CD8-positive, alpha-beta memory T cell (primary cell): Measurements from ENCODE around the gene ASB6. TPM values are rescaled to one million over a fixed set of nuclear protein-coding genes. Genes with fewer than 3 reads are reported as not detected.

Source experiments
- CTCF ChIA-PET: fragments of 350-600 bp; sonication (Branson Sonifier 250); formaldehyde crosslinking; loops from one replicate; lab custom pipeline; 2021; ENCODE audit warnings: antibody characterized with exemption; lab: Charles Lee
- POLR2A ChIA-PET: fragments of 350-600 bp; sonication (Branson Sonifier 250); formaldehyde crosslinking; loops from one replicate; lab custom pipeline; 2021; ENCODE audit warnings: antibody characterized with exemption; lab: Charles Lee
- DNase-seq, 5 donors: peaks; one replicate each; pipeline versions ENCODE4 v3.0.0 to v3.0.0-alpha.2; 2020 to 2022; ENCODE audit warnings: mixed read lengths in 1 of 5
- H3K27ac ChIP-seq: one replicate; pipeline ENCODE4 v1.7.0; 2013; ENCODE audit warnings: low read depth, mild to moderate bottlenecking, low read length, moderate library complexity
- H3K27me3 ChIP-seq: 2 replicates; pipeline ENCODE4 v1.7.0; 2013; ENCODE audit warnings: low read length, mild to moderate bottlenecking; ENCODE audit not compliant: insufficient read depth, poor library complexity, severe bottlenecking
- H3K36me3 ChIP-seq: 2 replicates; pipeline ENCODE4 v1.7.0; 2013; ENCODE audit warnings: mild to moderate bottlenecking, low read length, moderate library complexity; ENCODE audit not compliant: insufficient read depth
- H3K4me1 ChIP-seq: 2 replicates; pipeline ENCODE4 v1.7.0; 2013; ENCODE audit warnings: mild to moderate bottlenecking, low read length, moderate library complexity; ENCODE audit not compliant: insufficient read depth
- H3K4me3 ChIP-seq: 2 replicates; pipeline ENCODE4 v1.7.0; 2013; ENCODE audit warnings: mild to moderate bottlenecking, low read length
- H3K9me3 ChIP-seq: 2 replicates; pipeline ENCODE4 v1.7.0; 2013; ENCODE audit warnings: mild to moderate bottlenecking, low read length
- H3K27ac Mint-ChIP-seq, 8 donors: one replicate each; pipeline ENCODE4 v1.8.0; 2020 to 2021; ENCODE audit warnings: mixed read lengths in 8 of 8, mild to moderate bottlenecking in 6 of 8, inconsistent platforms in 3 of 8, moderate library complexity in 3 of 8
- H3K27me3 Mint-ChIP-seq, 2 donors: one replicate each; pipeline ENCODE4 v1.8.0; 2020 to 2021; ENCODE audit warnings: mixed read lengths in 2 of 2, mild to moderate bottlenecking in 1 of 2, moderate library complexity in 1 of 2
- H3K36me3 Mint-ChIP-seq, 3 donors: one replicate each; pipeline ENCODE4 v1.8.0; 2020 to 2021; ENCODE audit warnings: mixed read lengths in 3 of 3, inconsistent platforms in 1 of 3, mild to moderate bottlenecking in 1 of 3
- H3K4me1 Mint-ChIP-seq, 3 donors: one replicate each; pipeline ENCODE4 v1.8.0; 2020 to 2021; ENCODE audit warnings: mixed read lengths in 3 of 3, inconsistent platforms in 1 of 3, mild to moderate bottlenecking in 1 of 3
- H3K4me3 Mint-ChIP-seq, 7 donors: one replicate each; pipeline ENCODE4 v1.8.0; 2020 to 2021; ENCODE audit warnings: mixed read lengths in 7 of 7, mild to moderate bottlenecking in 6 of 7, moderate library complexity in 4 of 7, inconsistent platforms in 2 of 7
- H3K9me3 Mint-ChIP-seq, 5 donors: one replicate each; pipeline ENCODE4 v1.8.0; 2020 to 2022; ENCODE audit warnings: mixed read lengths in 5 of 5, mild to moderate bottlenecking in 3 of 5, moderate library complexity in 2 of 5, inconsistent platforms in 1 of 5
- polyA plus RNA-seq: library from polyadenylated mRNA; unstranded; fragments of 300-500 nt; fragmentation: Illumina TruSeq; gene quantifications from one replicate; pipeline ENCODE4 v1.2.3, GENCODE V29; 2021
- total RNA-seq, 2 experiments: library from RNA; stranded (reverse); gene quantifications; one replicate each; pipeline ENCODE4 v1.2.3, GENCODE V29; 2021

ASB6 gene
- total and polyA plus RNA-seq, 3 experiments from 2014 or later = 28.0 to 31.0 (median 28.3) TPM

DNA sequence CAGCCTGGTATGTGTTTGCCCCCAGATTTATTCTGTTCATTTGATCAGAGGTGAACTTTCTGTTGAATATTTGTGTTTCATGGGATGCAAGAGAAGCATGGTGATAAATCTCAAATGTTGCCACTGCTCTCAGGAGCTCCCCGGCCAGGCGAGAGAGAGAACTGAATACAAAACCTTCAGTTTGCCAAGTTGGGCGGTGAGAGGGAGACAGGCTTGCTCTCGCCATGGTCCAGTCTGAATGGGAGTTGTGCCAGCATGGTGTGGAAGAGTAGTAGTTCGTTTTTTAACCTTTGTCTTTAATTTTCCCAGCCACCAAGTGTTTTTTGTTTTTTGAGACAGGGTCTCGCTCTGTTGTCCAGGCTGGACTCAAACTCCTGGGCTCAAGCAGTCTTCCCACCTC lies 13.2 kb downstream of the ASB6 start:
- Mint-ChIP-seq H3K4me3 (peak overlapping the region in 4 of 7 donors; percentile 5 to 93 (median 62)), H3K9me3 (peaks cover 0 to 2% (median 0%) of the 10 kb centered on the region in 5 donors), H3K27me3 (no peaks in the 10 kb centered on the region), H3K36me3 (peaks cover 0 to 54% (median 0%) of the 10 kb centered on the region in 3 donors), H3K27ac (peak overlapping the region; percentile 56 to 99 (median 94)), H3K4me1 (peaks cover 55 to 75% (median 68%) of the 10 kb centered on the region in 3 donors)
- DNase-seq = no peak
- Histone ChIP-seq H3K4me3 (no peak overlapping the region), H3K4me1 (peaks cover 54% of the 10 kb centered on the region), H3K36me3 (peaks cover 7% of the 10 kb centered on the region), H3K27me3 (no peaks in the 10 kb centered on the region), H3K9me3 (no peaks in the 10 kb centered on the region), H3K27ac (no peak overlapping the region)
- ChIA-PET CTCF (interaction anchor here (1.4 to 9.9 kb wide), 3 partner anchors 12 to 497 kb away, joined by 3 to 75 read pairs (median 3); partner anchors contain the start of genes ASB6 and IER5L), POLR2A (no interaction called here)

DNA sequence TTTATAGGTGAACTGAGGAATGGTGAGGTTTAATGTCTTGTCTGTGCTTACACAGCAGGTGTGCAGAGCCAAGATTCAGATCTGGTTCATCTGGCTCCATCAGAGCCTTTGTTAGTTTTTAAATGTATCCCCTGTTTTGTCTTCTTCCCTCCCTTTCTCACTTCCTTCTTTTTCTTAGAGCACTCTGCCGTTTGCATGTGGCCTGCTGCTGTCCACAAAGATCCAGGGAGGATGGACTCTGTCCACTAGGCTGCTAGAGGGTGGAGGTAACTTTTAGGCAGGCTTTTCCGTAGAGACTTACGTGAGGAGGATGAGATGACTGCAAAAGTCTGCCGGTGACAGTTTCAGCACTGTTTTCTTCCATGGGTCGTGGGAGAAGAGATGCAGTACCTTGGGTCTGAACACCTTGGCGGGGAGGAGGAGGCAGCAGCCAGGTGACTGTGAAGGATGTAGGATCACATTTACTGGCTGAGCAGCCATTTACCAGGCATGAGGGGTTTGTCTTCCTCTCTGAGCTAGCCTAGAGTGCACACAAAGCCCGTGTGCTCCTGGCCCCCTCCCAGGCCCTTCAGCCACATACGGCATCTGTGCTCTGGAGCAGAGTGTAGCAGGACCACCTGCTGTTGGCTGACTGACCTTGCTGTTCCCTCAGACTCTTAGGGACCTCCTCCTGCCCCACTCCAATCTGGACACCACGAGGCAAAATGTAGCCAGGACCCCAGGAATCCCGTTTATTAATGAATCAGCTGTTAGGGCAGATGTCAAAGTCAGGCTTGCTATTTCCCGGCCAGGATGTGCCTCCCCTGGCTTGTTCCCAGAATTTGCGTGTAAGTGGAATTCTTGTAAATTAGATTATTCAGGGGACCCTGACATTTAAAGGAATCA lies 14.2 kb downstream of the ASB6 start:
- Mint-ChIP-seq H3K27me3 (peaks cover 0 to 4% of the 10 kb centered on the region in 2 donors), H3K9me3 (no peaks in the 10 kb centered on the region), H3K4me1 (peaks cover 57 to 75% (median 71%) of the 10 kb centered on the region in 3 donors), H3K4me3 (peak overlapping the region; percentile 82 to 93 (median 89)), H3K36me3 (peaks cover 0 to 44% (median 0%) of the 10 kb centered on the region in 3 donors), H3K27ac (peak overlapping the region; percentile 86 to 99 (median 97))
- H3K4me3 ChIP-seq = peak overlapping the region; percentile 100
- H3K27me3 ChIP-seq = no peaks in the 10 kb centered on the region
- ChIA-PET CTCF (interaction anchor here (1.0 to 9.9 kb wide), 4 partner anchors 13 to 496 kb away, joined by 3 to 75 read pairs (median 3); partner anchors contain the start of genes ASB6 and IER5L), POLR2A (interaction anchor here (0.8 to 1.1 kb wide), 3 partner anchors 11 to 392 kb away, joined by 3 read pairs; partner anchors contain the start of gene ASB6)
- H3K4me1 ChIP-seq = peaks cover 54% of the 10 kb centered on the region
- H3K9me3 ChIP-seq = no peaks in the 10 kb centered on the region
- H3K36me3 ChIP-seq = peaks cover 6% of the 10 kb centered on the region
- DNase-seq = no peak
- H3K27ac ChIP-seq = peak overlapping the region; percentile 97

DNA sequence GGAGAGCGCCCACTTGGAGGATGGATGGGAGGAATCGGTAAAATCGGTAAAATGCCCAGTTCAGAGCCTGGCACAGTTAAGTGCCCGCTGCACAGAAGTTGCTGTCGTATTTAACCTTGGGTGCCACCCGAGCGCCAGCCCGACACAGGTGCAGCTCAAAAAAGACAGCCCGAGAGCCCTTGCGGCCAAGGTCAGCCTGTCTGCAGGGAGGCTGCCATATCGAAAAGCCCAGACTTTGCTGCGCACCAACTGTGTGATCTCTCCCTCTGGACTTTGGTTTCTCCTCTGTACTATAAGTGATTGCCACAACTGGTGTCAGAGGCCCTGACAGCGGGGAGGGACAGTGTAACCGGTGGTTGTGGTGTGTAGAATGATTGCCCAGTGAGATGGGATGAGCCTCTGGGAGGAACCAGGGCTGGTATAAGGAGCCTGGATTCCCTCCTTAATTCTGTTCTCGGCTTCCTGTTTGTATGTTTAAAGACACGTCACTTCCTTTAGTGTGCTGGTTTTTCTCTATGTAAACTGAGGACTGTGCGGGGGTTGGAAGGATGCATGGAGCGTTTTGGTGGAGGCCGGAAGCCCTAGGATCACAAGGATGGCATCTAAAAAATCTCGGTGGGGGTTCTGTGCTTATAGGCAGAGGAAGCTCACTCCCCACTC lies 15.2 kb downstream of the ASB6 start:
- POLR2A ChIA-PET = interaction anchor here (0.5 to 1.6 kb wide), 9 partner anchors 12 to 835 kb away, joined by 3 to 10 read pairs (median 3); partner anchors contain the start of genes ASB6 and IER5L
- H3K4me3 Mint-ChIP-seq = peak overlapping the region; percentile 82 to 93 (median 89)
- CTCF ChIA-PET = interaction anchor here (0.9 to 9.9 kb wide), 10 partner anchors 14 to 488 kb away, joined by 3 to 75 read pairs (median 4); partner anchors contain the start of gene ASB6
- peak overlapping the region; percentile 86 to 99 (median 97) for H3K27ac Mint-ChIP-seq
- peaks cover 52 to 68% (median 67%) of the 10 kb centered on the region in 3 donors for H3K4me1 Mint-ChIP-seq
- peaks cover under 1 to 6% of the 10 kb centered on the region in 2 donors for H3K27me3 Mint-ChIP-seq
- no peaks in the 10 kb centered on the region for H3K36me3 ChIP-seq
- peak; percentile 29 to 62 (median 44) for DNase-seq
- H3K27ac ChIP-seq = peak overlapping the region; percentile 97
- H3K36me3 Mint-ChIP-seq = peaks cover 0 to 34% (median 0%) of the 10 kb centered on the region in 3 donors
- peaks cover 2% of the 10 kb centered on the region for H3K27me3 ChIP-seq
- H3K9me3 ChIP-seq = no peaks in the 10 kb centered on the region
- H3K4me1 ChIP-seq = peaks cover 54% of the 10 kb centered on the region
- peak overlapping the region; percentile 100 for H3K4me3 ChIP-seq
- H3K9me3 Mint-ChIP-seq = no peaks in the 10 kb centered on the region

- H3K27ac Mint-ChIP-seq = peak within 1 kb of the TSS; percentile 86 to 99 (median 97)
- H3K4me3 Mint-ChIP-seq = peak within 1 kb of the TSS; percentile 82 to 93 (median 89)
- H3K9me3 ChIP-seq = no peaks in the 10 kb centered on the region
- H3K4me1 Mint-ChIP-seq = peaks cover 48 to 63% (median 62%) of the 10 kb centered on the region in 3 donors
- no peaks in the 10 kb centered on the region for H3K9me3 Mint-ChIP-seq
- POLR2A ChIA-PET = interaction anchor here (0.5 to 2.3 kb wide), 13 partner anchors 15 to 1264 kb away, joined by 3 to 14 read pairs (median 6); partner anchors contain the start of genes ASB6 and IER5L
- peaks cover 54% of the 10 kb centered on the region for H3K4me1 ChIP-seq
- peak within 1 kb of the TSS; percentile 100 for H3K4me3 ChIP-seq
- CTCF ChIA-PET = interaction anchor here (0.7 to 9.9 kb wide), 13 partner anchors 15 to 493 kb away, joined by 3 to 75 read pairs (median 4); partner anchors contain the start of genes ASB6 and IER5L
- peaks cover 8% of the 10 kb centered on the region for H3K27me3 ChIP-seq
- peaks cover 0 to 31% (median 0%) of the 10 kb centered on the region in 3 donors for H3K36me3 Mint-ChIP-seq
- peak within 1 kb of the TSS; percentile 97 for H3K27ac ChIP-seq
- H3K36me3 ChIP-seq = no peaks in the 10 kb centered on the region
- peaks cover 6 to 11% of the 10 kb centered on the region in 2 donors for H3K27me3 Mint-ChIP-seq
- DNase-seq = peak; percentile 82 to 93 (median 89)
Measured at GRCh38 chr9:129626079-129626624, 15.8 kb downstream of the ASB6 start, which contains the start of gene NTMT1. Gene NTMT1, plus strand, starts transcription at chr9:129626163. Its CDS starts 6,541 bp downstream, at chr9:129632704.

DNA sequence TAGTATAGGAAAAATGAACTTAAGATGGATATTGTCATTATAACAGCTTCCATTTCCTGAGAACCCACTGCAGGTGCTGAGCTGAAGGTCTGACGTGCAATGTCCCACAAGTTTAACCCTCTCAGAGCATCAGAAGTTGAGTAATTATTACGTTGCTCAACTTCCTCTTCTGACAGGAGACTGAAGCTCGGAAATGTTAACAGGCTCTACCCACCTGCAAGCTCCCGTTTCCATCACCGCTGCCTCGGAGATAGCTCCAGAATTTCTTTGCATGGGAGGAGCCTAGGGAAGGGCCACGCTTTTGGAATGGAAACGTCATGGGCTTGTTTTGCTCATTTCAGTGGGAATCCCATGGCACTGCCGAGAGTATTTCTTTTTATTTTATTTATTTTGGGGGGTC lies 17.0 kb downstream of the ASB6 start:
- ChIA-PET POLR2A (interaction anchor here (0.6 to 2.3 kb wide), 6 partner anchors 14 to 1555 kb away, joined by 3 to 14 read pairs (median 9); partner anchors contain the start of gene IER5L), CTCF (interaction anchor here (0.8 to 9.9 kb wide), 15 partner anchors 9 to 510 kb away, joined by 3 to 75 read pairs (median 11); partner anchors contain the start of genes ASB6 and IER5L)
- Mint-ChIP-seq H3K27me3 (peaks cover 12 to 16% of the 10 kb centered on the region in 2 donors), H3K4me3 (peak overlapping the region; percentile 70 to 93 (median 89)), H3K4me1 (peaks cover 45 to 57% (median 56%) of the 10 kb centered on the region in 3 donors), H3K36me3 (peaks cover 0 to 25% (median 0%) of the 10 kb centered on the region in 3 donors), H3K9me3 (no peaks in the 10 kb centered on the region), H3K27ac (peak overlapping the region; percentile 44 to 99 (median 92))
- Histone ChIP-seq H3K27ac (peak overlapping the region; percentile 61), H3K4me1 (peaks cover 58% of the 10 kb centered on the region), H3K9me3 (no peaks in the 10 kb centered on the region), H3K36me3 (no peaks in the 10 kb centered on the region), H3K27me3 (peaks cover 17% of the 10 kb centered on the region), H3K4me3 (peak overlapping the region; percentile 43)
- peak in 2 of 5 donors; percentile 36 to 62 for DNase-seq

DNA sequence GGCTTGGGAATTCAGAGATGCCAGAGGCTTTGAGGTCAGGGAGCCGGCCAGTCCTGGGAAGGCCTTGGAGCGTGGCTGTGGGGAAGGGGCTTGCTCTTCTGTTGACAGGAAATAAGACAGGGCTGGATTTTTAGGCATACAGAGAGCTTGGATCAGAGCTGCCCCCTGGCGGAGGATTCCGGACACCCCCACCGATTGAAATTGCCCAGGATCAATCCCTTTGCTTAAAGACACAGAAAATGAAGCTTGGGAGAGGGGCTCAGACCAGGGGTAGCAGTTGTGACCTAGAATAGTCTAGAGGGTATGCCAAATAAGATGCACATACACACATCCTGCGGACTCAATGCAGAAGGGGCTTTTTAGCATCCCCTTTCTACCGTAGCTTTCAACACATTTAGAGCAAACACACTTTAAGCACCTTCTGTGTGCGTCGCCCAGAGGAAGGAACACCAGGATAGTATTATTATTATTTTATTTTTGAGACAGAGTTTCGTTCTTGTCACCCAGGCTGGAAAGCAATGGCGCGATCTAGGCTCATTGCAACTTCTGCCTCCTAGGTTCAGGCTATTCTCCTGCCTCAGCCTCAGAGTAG lies 17.7 kb downstream of the ASB6 start:
- H3K27me3 ChIP-seq = peaks cover 24% of the 10 kb centered on the region
- H3K27ac Mint-ChIP-seq = peak overlapping the region; percentile 71 to 99 (median 92)
- peaks cover 0 to 21% (median 0%) of the 10 kb centered on the region in 3 donors for H3K36me3 Mint-ChIP-seq
- ChIA-PET CTCF (interaction anchor here (0.5 to 9.9 kb wide), 23 partner anchors 8 to 509 kb away, joined by 3 to 75 read pairs (median 5); partner anchors contain the start of genes ASB6 and IER5L), POLR2A (interaction anchor here (0.6 to 2.3 kb wide), 7 partner anchors 13 to 1561 kb away, joined by 3 to 14 read pairs (median 5); partner anchors contain the start of gene IER5L)
- H3K36me3 ChIP-seq = no peaks in the 10 kb centered on the region
- peaks cover 16 to 21% of the 10 kb centered on the region in 2 donors for H3K27me3 Mint-ChIP-seq
- no peaks in the 10 kb centered on the region for H3K9me3 Mint-ChIP-seq
- peak overlapping the region; percentile 69 to 92 (median 78) for H3K4me3 Mint-ChIP-seq
- peaks cover 39 to 54% (median 51%) of the 10 kb centered on the region in 3 donors for H3K4me1 Mint-ChIP-seq
- no peaks in the 10 kb centered on the region for H3K9me3 ChIP-seq
- DNase-seq = peak; percentile 53 to 77 (median 58)
- peaks cover 55% of the 10 kb centered on the region for H3K4me1 ChIP-seq
- H3K4me3 ChIP-seq = no peak overlapping the region
- H3K27ac ChIP-seq = no peak overlapping the region
